Measurements from ENCODE around the gene CTDP1.

The CTDP1 gene

GRCh38 chr18:79784965-79785770, 105.6 kb downstream of the CTDP1 start:
- no peak for DNase-seq (ENCODE audit: low spot score)

GRCh38 chr18:79785831-79786230, 106.2 kb downstream of the CTDP1 start:
- DNase-seq (ENCODE audit: low spot score): no peak

GRCh38 chr18:79786304-79786703, 106.7 kb downstream of the CTDP1 start:
- no peak for DNase-seq (ENCODE audit: low spot score)

- no peak for DNase-seq (ENCODE audit: low spot score)
Measured at GRCh38 chr18:79786786-79787526, 107.4 kb downstream of the CTDP1 start.

- no peak for DNase-seq (ENCODE audit: low spot score)
Measured at GRCh38 chr18:79787527-79787864, 107.9 kb downstream of the CTDP1 start.

GRCh38 chr18:79787865-79788733, 108.5 kb downstream of the CTDP1 start:
- no peak for DNase-seq (ENCODE audit: low spot score)

- no peak for DNase-seq (ENCODE audit: low spot score)
Measured at GRCh38 chr18:79788734-79789085, 109.1 kb downstream of the CTDP1 start.

GRCh38 chr18:79789091-79789891, 109.7 kb downstream of the CTDP1 start:
- no peak for DNase-seq (ENCODE audit: low spot score)

GRCh38 chr18:79789901-79790890, 110.6 kb downstream of the CTDP1 start:
- no peak for DNase-seq (ENCODE audit: low spot score)

GRCh38 chr18:79790996-79791972, 111.7 kb downstream of the CTDP1 start:
- no peak for DNase-seq (ENCODE audit: low spot score)

- DNase-seq (ENCODE audit: low spot score): no peak
Measured at GRCh38 chr18:79792096-79792987, 112.7 kb downstream of the CTDP1 start.

GRCh38 chr18:79792988-79793355, 113.4 kb downstream of the CTDP1 start:
- DNase-seq (ENCODE audit: low spot score): no peak

GRCh38 chr18:79794846-79795245, 115.2 kb downstream of the CTDP1 start:
- no peak for DNase-seq (ENCODE audit: low spot score)

- DNase-seq (ENCODE audit: low spot score): no peak
Measured at GRCh38 chr18:79795446-79795845, 115.8 kb downstream of the CTDP1 start.

GRCh38 chr18:79796016-79796415, 116.4 kb downstream of the CTDP1 start:
- no peak for DNase-seq (ENCODE audit: low spot score)

GRCh38 chr18:79796531-79797405, 117.2 kb downstream of the CTDP1 start:
- DNase-seq (ENCODE audit: low spot score): no peak

Measured in LoVo (cell line).